HTR-8/SVneo (cell line): ENCODE results near the gene TSSC4.

Experiments
- DNase-seq: peaks from one replicate; pipeline ENCODE4 v3.0.0; 2011; ENCODE audit warnings: low spot score, mixed read lengths; ENCODE audit not compliant: insufficient read length
- FAIRE-seq: peaks from 2 replicates; lab custom pipeline; 2011; peaks lifted over from hg19 to GRCh38; lab: Jason Lieb, UNC

The TSSC4 gene

GRCh38 chr11:2426826-2427521 is 26.4 kb downstream of the TSSC4 start:
- FAIRE-seq (no peak), DNase-seq (no peak)

- FAIRE-seq (peak; percentile 36), DNase-seq (no peak)
Measured at GRCh38 chr11:2427721-2428321, 27.3 kb downstream of the TSSC4 start.

- FAIRE-seq = no peak
- peak; percentile 52 for DNase-seq
Measured at GRCh38 chr11:2428322-2428795, 27.8 kb downstream of the TSSC4 start.

GRCh38 chr11:2431395-2431794 is 30.8 kb downstream of the TSSC4 start:
- DNase-seq (no peak), FAIRE-seq (no peak)

- FAIRE-seq = no peak
- no peak for DNase-seq
Measured at GRCh38 chr11:2432171-2432621, 31.6 kb downstream of the TSSC4 start.

GRCh38 chr11:2432628-2433071 is 32.1 kb downstream of the TSSC4 start:
- FAIRE-seq = no peak
- DNase-seq = no peak

GRCh38 chr11:2433106-2433925 is 32.8 kb downstream of the TSSC4 start:
- no peak for FAIRE-seq
- no peak for DNase-seq

GRCh38 chr11:2434008-2434407 is 33.5 kb downstream of the TSSC4 start:
- no peak for DNase-seq
- peak; percentile 96 for FAIRE-seq

- FAIRE-seq = no peak
Measured at GRCh38 chr11:2434506-2435255, 34.1 kb downstream of the TSSC4 start.

GRCh38 chr11:2435288-2436012 is 34.9 kb downstream of the TSSC4 start:
- no peak for FAIRE-seq
- DNase-seq = no peak

More at GRCh38 chr11:2434506-2435255, 34.1 kb downstream of the TSSC4 start:
- no peak for DNase-seq

GRCh38 chr11:2436013-2436520 is 35.5 kb downstream of the TSSC4 start:
- no peak for FAIRE-seq
- DNase-seq = no peak

GRCh38 chr11:2436521-2437031 is 36.0 kb downstream of the TSSC4 start:
- DNase-seq = no peak
- no peak for FAIRE-seq

GRCh38 chr11:2437516-2437915 is 37.0 kb downstream of the TSSC4 start:
- no peak for FAIRE-seq
- DNase-seq = no peak

- FAIRE-seq (no peak), DNase-seq (no peak)
Measured at GRCh38 chr11:2439820-2440219, 39.3 kb downstream of the TSSC4 start.

- DNase-seq (no peak), FAIRE-seq (no peak)
Measured at GRCh38 chr11:2440646-2441045, 40.1 kb downstream of the TSSC4 start.

- DNase-seq = no peak
- no peak for FAIRE-seq
Measured at GRCh38 chr11:2441171-2441570, 40.6 kb downstream of the TSSC4 start.

- no peak for FAIRE-seq
- DNase-seq = no peak
Measured at GRCh38 chr11:2442589-2442988, 42.0 kb downstream of the TSSC4 start.

GRCh38 chr11:2443406-2443805 is 42.9 kb downstream of the TSSC4 start:
- DNase-seq (no peak), FAIRE-seq (no peak)
